ENCODE data around the gene DST.

DNA sequence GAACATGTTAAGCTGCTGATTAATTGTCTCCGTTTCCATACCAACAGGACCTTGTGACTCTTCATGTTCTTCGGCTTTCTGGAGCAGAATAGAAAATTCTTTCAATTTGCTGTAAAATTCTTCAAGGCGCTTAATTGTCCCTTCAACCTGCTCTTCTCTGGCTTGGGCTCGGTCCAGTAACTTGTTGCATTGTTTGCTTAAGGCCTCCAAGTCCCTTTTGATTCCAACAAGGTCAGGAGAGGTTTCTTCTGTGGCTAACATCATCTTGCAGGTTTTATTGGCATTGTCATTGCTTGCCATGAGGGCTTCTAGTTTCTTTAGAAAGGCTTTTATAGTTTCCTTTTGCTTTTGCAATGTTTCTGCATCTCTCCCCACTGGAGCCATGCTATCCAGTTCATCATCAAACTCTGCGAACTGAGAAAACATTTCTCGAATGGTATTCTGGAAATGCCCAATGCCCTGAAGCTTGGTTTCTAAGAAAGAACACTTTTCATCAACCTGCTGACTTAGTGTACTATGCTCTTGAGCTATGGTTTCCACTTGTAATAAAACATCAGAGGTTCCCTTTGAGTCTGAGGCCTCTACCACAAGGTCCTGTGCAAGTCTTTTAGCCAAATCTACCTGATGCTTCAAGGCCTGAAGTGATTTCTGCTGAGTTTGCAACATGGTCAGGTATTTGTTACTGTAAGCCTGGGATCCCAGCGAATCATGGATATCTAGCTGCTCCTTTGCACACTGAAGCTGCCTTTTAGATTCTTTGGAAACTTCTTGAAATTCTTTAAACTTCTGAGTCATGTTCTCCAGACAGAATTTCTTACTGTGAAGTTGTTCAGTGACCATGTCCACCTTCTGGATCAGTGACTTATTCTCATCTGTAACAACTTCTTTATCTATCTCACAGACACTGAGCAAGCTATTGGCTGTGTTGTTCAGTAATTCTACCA, 90.2 kb downstream of the DST start:
- TF ChIP-seq, protein P1, sequence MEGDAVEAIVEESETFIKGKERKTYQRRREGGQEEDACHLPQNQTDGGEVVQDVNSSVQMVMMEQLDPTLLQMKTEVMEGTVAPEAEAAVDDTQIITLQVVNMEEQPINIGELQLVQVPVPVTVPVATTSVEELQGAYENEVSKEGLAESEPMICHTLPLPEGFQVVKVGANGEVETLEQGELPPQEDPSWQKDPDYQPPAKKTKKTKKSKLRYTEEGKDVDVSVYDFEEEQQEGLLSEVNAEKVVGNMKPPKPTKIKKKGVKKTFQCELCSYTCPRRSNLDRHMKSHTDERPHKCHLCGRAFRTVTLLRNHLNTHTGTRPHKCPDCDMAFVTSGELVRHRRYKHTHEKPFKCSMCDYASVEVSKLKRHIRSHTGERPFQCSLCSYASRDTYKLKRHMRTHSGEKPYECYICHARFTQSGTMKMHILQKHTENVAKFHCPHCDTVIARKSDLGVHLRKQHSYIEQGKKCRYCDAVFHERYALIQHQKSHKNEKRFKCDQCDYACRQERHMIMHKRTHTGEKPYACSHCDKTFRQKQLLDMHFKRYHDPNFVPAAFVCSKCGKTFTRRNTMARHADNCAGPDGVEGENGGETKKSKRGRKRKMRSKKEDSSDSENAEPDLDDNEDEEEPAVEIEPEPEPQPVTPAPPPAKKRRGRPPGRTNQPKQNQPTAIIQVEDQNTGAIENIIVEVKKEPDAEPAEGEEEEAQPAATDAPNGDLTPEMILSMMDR (IDR thresholded peaks at IDR 0.05), result no peak
- no peak for TF ChIP-seq POLR2AphosphoS5 (IDR thresholded peaks at IDR 0.05)

All from esophagus muscularis mucosa (tissue), 3 donors.